HEK293 (cell line): ENCODE data around the gene POLDIP2.

Source experiments
- CTCF ChIA-PET: fragments of 350-600 bp; formaldehyde crosslinking; extraction: SDS; loops from one replicate; lab custom pipeline; 2021; ENCODE audit warnings: antibody characterized with exemption; lab: Yijun Ruan, JAX
- POLR2A ChIA-PET: fragments of 300-600 bp; formaldehyde crosslinking; extraction: SDS; loops from one replicate; lab custom pipeline; 2020; ENCODE audit warnings: antibody characterized with exemption, inconsistent platforms; lab: Yijun Ruan, JAX
- H3K27ac ChIP-seq: fragments of 200-500 bp; sonication (Bioruptor generic); 2 replicates; pipeline ENCODE4 v1.5.1; 2014; ENCODE audit warnings: low read depth, low read length, control low read depth, inconsistent platforms; ENCODE audit errors: extremely low read depth
- H3K36me3 ChIP-seq, 2 experiments: fragments of 200-500 bp in 1 of 2; sonication (Bioruptor generic) in 1 of 2; 1 replicate in 1 of 2; 2 replicates in 1 of 2; pipeline ENCODE4 v1.5.1; 2014 to 2017; ENCODE audit warnings: inconsistent platforms in 2 of 2, low read length in 2 of 2; ENCODE audit not compliant: control insufficient read depth in 2 of 2, insufficient read depth in 1 of 2
- H3K4me1 ChIP-seq: fragments of 200-500 bp; sonication (Bioruptor generic); 2 replicates; pipeline ENCODE4 v1.5.1; 2014; ENCODE audit warnings: mild to moderate bottlenecking, low read length, inconsistent platforms; ENCODE audit not compliant: control insufficient read depth, insufficient read depth
- H3K4me3 ChIP-seq: 2 replicates; pipeline ENCODE4 v1.5.1; 2011; ENCODE audit warnings: low read depth, mild to moderate bottlenecking, control low read depth, low read length, moderate library complexity
- H3K9me3 ChIP-seq: fragments of 200-500 bp; sonication (Bioruptor generic); 2 replicates; pipeline ENCODE4 v1.5.1; 2014; ENCODE audit warnings: low read depth, low read length, inconsistent platforms; ENCODE audit not compliant: control insufficient read depth, insufficient read depth
- BCL11B ChIP-seq: fragments of 450-650 bp; formaldehyde crosslinking; IDR thresholded peaks from 2 replicates; pipeline ENCODE4 v1.5.1; 2016; ENCODE audit warnings: low read depth, missing biosample characterization, missing genetic modification characterization
- FEZF1 ChIP-seq: fragments of 450-650 bp; formaldehyde crosslinking; IDR thresholded peaks from 2 replicates; pipeline ENCODE4 v1.5.1; 2016; ENCODE audit warnings: missing biosample characterization, missing genetic modification characterization
- GLIS2 ChIP-seq: fragments of 450-650 bp; formaldehyde crosslinking; IDR thresholded peaks from 2 replicates; pipeline ENCODE4 v1.5.1; 2016; ENCODE audit warnings: missing biosample characterization, missing genetic modification characterization
- HOXA7 ChIP-seq: sonication (generic); formaldehyde crosslinking; IDR thresholded peaks from 2 replicates; pipeline ENCODE4 v1.8.1; 2022; ENCODE audit warnings: missing genetic modification reagents, borderline replicate concordance
- SCRT2 ChIP-seq: fragments of 450-650 bp; formaldehyde crosslinking; IDR thresholded peaks from 2 replicates; pipeline ENCODE4 v1.5.1; 2016; ENCODE audit warnings: missing biosample characterization, missing genetic modification characterization
- SP3 ChIP-seq: fragments of 450-650 bp; formaldehyde crosslinking; IDR thresholded peaks from 2 replicates; pipeline ENCODE4 v1.5.1; 2016; ENCODE audit warnings: missing biosample characterization, missing genetic modification characterization
- WT1 ChIP-seq: fragments of 450-650 bp; formaldehyde crosslinking; IDR thresholded peaks from 2 replicates; pipeline ENCODE4 v1.5.1; 2016; ENCODE audit warnings: missing biosample characterization, missing genetic modification characterization
- ZFP3 ChIP-seq: fragments of 450-650 bp; formaldehyde crosslinking; IDR thresholded peaks from 2 replicates; pipeline ENCODE4 v1.5.1; 2016; ENCODE audit warnings: low read depth, missing biosample characterization, missing genetic modification characterization
- ZNF121 ChIP-seq: fragments of 450-650 bp; formaldehyde crosslinking; IDR thresholded peaks from 2 replicates; pipeline ENCODE4 v1.5.1; 2016; ENCODE audit warnings: missing biosample characterization, missing genetic modification characterization
- ZNF19 ChIP-seq: fragments of 450-650 bp; formaldehyde crosslinking; IDR thresholded peaks from 2 replicates; pipeline ENCODE4; 2016; ENCODE audit warnings: missing biosample characterization, missing genetic modification characterization, low read depth
- ZNF211 ChIP-seq: fragments of 450-650 bp; formaldehyde crosslinking; IDR thresholded peaks from 2 replicates; pipeline ENCODE4 v1.5.1; 2016; ENCODE audit warnings: low read depth, missing biosample characterization, missing genetic modification characterization
- ZNF223 ChIP-seq: fragments of 450-650 bp; formaldehyde crosslinking; IDR thresholded peaks from 2 replicates; pipeline ENCODE4 v1.5.1; 2016; ENCODE audit warnings: missing biosample characterization, missing genetic modification characterization
- ZNF274 ChIP-seq, 2 experiments: fragments of 200-500 bp in 1 of 2; fragments of 450-650 bp in 1 of 2; sonication (Bioruptor generic) in 1 of 2; formaldehyde crosslinking in 1 of 2; IDR thresholded peaks; 2 replicates each; pipeline versions ENCODE4 v1.5.1 to v1.6.1; 2014 to 2016; ENCODE audit warnings: borderline replicate concordance in 1 of 2, inconsistent platforms in 1 of 2, low read length in 1 of 2, missing biosample characterization in 1 of 2, missing genetic modification characterization in 1 of 2
- ZNF426 ChIP-seq: fragments of 450-650 bp; formaldehyde crosslinking; IDR thresholded peaks from 2 replicates; pipeline ENCODE4 v1.5.1; 2017; ENCODE audit warnings: missing biosample characterization, missing genetic modification characterization, mild to moderate bottlenecking, inconsistent platforms, moderate library complexity
- ZNF48 ChIP-seq: fragments of 450-650 bp; formaldehyde crosslinking; IDR thresholded peaks from 2 replicates; pipeline ENCODE4 v1.5.1; 2016; ENCODE audit warnings: missing biosample characterization, missing genetic modification characterization
- ZNF501 ChIP-seq: fragments of 450-650 bp; formaldehyde crosslinking; IDR thresholded peaks from 2 replicates; pipeline ENCODE4 v1.5.1; 2016; ENCODE audit warnings: missing biosample characterization, missing genetic modification characterization
- ZNF510 ChIP-seq: fragments of 450-650 bp; formaldehyde crosslinking; IDR thresholded peaks from 2 replicates; pipeline ENCODE4 v1.5.1; 2018; ENCODE audit warnings: mild to moderate bottlenecking, missing genetic modification characterization, missing biosample characterization; ENCODE audit not compliant: insufficient replicate concordance
- ZNF544 ChIP-seq: fragments of 450-650 bp; formaldehyde crosslinking; IDR thresholded peaks from 2 replicates; pipeline ENCODE4 v1.5.0; 2017; ENCODE audit warnings: missing biosample characterization, missing genetic modification characterization
- ZNF658 ChIP-seq: fragments of 450-650 bp; formaldehyde crosslinking; IDR thresholded peaks from 2 replicates; pipeline ENCODE4; 2016; ENCODE audit warnings: missing biosample characterization, missing genetic modification characterization
- TF ChIP-seq, protein P1 (sequence below): fragments of 450-650 bp; formaldehyde crosslinking; IDR thresholded peaks from 2 replicates; pipeline ENCODE4 v1.5.1; 2016; ENCODE audit warnings: missing biosample characterization, missing genetic modification characterization
- TF ChIP-seq, protein P2 (sequence below): fragments of 450-650 bp; formaldehyde crosslinking; IDR thresholded peaks from 2 replicates; pipeline ENCODE4 v1.5.1; 2016; ENCODE audit warnings: missing biosample characterization, missing genetic modification characterization
- TF ChIP-seq, protein P3 (sequence below): fragments of 450-650 bp; formaldehyde crosslinking; IDR thresholded peaks from 2 replicates; pipeline ENCODE4 v1.5.1; 2016; ENCODE audit warnings: missing biosample characterization, missing genetic modification characterization
- TF ChIP-seq, protein P4 (sequence below): fragments of 450-650 bp; formaldehyde crosslinking; IDR thresholded peaks from 2 replicates; pipeline ENCODE4 v1.5.1; 2017; ENCODE audit warnings: missing biosample characterization, missing genetic modification characterization
- TF ChIP-seq, protein P5 (sequence below): fragments of 450-650 bp; formaldehyde crosslinking; IDR thresholded peaks from 2 replicates; pipeline ENCODE4 v1.5.1; 2016; ENCODE audit warnings: missing biosample characterization, missing genetic modification characterization
- TF ChIP-seq, protein P6 (sequence below): fragments of 450-650 bp; formaldehyde crosslinking; IDR thresholded peaks from 2 replicates; pipeline ENCODE4 v1.5.1; 2017; ENCODE audit warnings: missing biosample characterization, mild to moderate bottlenecking, missing genetic modification characterization, moderate library complexity

Gene POLDIP2

DNA sequence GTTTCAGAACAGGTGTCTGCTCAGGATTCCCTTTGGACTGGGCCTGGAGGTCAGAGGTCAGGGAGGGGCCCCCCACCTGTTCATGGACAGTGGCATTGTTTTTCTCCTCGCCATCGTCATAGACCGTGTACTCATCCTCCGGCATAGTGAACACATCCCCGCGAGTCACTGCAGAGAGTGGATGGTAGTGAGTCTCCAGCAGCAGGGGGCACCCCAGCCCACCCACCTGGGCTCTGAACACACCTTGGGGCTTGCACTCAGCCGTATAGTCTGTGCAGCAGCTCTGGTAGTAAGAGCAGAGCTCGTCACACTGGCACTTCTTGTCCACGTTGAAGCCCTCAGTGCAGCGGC is 12.3 kb upstream of the POLDIP2 start:
- CTCF ChIA-PET: interaction anchor here (0.5 to 1.5 kb wide), 10 partner anchors 9 to 489 kb away, joined by 3 to 5 read pairs (median 4); no protein-coding TSS in a partner anchor
- H3K4me3 ChIP-seq: no peak overlapping the region
- POLR2A ChIA-PET: interaction anchor here (1.1 to 7.1 kb wide), 4 partner anchors 11 to 34 kb away, joined by 3 to 66 read pairs (median 9); partner anchors contain the start of genes IFT20, POLDIP2 and TNFAIP1
- H3K9me3 ChIP-seq: no peaks in the 10 kb centered on the region
- peaks cover 13% of the 10 kb centered on the region for H3K4me1 ChIP-seq
- H3K27ac ChIP-seq: no peak overlapping the region
- peaks cover 0 to 6% of the 10 kb centered on the region in 2 experiments; a peak in 2 of 3 replicates for H3K36me3 ChIP-seq
- 0 out of 2 replicates have a peak, but pooled peaks have one; percentile 24 for TF ChIP-seq BCL11B (tag by site-specific recombination)
- 0 out of 2 replicates have a peak, but pooled peaks have one; percentile 31 for TF ChIP-seq GLIS2 (tag by site-specific recombination)
- TF ChIP-seq, protein P1, sequence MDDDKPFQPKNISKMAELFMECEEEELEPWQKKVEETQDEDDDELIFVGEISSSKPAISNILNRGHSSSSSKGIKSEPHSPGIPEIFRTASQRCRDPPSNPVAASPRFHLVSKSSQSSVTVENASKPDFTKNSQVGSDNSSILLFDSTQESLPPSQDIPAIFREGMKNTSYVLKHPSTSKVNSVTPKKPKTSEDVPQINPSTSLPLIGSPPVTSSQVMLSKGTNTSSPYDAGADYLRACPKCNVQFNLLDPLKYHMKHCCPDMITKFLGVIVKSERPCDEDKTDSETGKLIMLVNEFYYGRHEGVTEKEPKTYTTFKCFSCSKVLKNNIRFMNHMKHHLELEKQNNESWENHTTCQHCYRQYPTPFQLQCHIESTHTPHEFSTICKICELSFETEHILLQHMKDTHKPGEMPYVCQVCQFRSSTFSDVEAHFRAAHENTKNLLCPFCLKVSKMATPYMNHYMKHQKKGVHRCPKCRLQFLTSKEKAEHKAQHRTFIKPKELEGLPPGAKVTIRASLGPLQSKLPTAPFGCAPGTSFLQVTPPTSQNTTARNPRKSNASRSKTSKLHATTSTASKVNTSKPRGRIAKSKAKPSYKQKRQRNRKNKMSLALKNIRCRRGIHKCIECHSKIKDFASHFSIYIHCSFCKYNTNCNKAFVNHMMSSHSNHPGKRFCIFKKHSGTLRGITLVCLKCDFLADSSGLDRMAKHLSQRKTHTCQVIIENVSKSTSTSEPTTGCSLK (tag by site-specific recombination): no peak
- no peak for TF ChIP-seq ZNF19
- TF ChIP-seq ZNF223 (tag by site-specific recombination): no peak
- TF ChIP-seq, protein P2, sequence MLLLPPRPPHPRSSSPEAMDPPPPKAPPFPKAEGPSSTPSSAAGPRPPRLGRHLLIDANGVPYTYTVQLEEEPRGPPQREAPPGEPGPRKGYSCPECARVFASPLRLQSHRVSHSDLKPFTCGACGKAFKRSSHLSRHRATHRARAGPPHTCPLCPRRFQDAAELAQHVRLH (tag by site-specific recombination): no peak
- 0 out of 2 replicates have a peak, but pooled peaks have one; percentile 21 for TF ChIP-seq SCRT2
- TF ChIP-seq ZNF544 (tag by site-specific recombination): no peak
- TF ChIP-seq, protein P3, sequence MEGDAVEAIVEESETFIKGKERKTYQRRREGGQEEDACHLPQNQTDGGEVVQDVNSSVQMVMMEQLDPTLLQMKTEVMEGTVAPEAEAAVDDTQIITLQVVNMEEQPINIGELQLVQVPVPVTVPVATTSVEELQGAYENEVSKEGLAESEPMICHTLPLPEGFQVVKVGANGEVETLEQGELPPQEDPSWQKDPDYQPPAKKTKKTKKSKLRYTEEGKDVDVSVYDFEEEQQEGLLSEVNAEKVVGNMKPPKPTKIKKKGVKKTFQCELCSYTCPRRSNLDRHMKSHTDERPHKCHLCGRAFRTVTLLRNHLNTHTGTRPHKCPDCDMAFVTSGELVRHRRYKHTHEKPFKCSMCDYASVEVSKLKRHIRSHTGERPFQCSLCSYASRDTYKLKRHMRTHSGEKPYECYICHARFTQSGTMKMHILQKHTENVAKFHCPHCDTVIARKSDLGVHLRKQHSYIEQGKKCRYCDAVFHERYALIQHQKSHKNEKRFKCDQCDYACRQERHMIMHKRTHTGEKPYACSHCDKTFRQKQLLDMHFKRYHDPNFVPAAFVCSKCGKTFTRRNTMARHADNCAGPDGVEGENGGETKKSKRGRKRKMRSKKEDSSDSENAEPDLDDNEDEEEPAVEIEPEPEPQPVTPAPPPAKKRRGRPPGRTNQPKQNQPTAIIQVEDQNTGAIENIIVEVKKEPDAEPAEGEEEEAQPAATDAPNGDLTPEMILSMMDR (tag by site-specific recombination): peak; percentile 25; the same call in 1 of the 2 replicates
- no peak for TF ChIP-seq ZNF48 (tag by site-specific recombination)

DNA sequence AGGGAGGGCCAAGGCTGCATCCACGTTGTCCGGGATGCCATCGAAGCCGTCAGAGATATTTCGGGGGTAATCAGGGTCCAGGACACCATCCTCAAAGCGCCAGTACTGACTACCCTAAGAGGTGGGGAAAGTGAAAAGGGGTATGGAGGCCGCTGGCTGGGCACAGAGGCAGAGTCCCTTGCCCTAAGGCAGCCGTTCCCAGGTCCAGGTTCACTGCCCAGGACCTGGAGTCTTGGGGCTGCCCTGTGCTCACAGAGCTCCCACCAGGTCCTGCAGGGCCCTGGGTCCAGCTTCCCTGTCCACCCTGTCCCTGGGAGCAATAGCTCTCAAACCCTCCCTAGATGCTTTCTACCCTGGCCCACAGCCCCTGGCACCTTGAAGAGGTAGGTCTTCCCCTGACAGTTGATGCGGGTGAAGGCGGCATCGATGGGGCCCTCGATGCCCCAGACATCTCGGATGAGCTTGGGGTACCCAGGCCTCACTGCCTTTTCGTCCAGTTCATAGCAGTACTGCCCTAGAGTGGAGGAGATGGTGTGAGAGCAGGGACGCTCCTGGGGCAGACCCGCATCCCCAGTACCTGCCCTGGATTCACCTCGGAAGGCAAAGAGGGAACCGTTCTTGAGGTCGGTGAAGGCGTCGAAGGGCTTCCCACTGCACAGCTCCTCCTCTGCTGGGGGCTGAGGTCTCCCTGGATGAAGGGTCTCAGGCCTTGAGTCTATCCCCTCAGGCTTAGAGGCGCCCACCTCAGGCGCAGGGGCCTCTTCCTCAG is 11.8 kb upstream of the POLDIP2 start:
- H3K4me3 ChIP-seq: no peak overlapping the region
- no peaks in the 10 kb centered on the region for H3K9me3 ChIP-seq
- peaks cover 0 to 12% of the 10 kb centered on the region in 2 experiments; a peak in 2 of 3 replicates for H3K36me3 ChIP-seq
- H3K4me1 ChIP-seq: peaks cover 13% of the 10 kb centered on the region
- ChIA-PET CTCF (interaction anchor here (0.5 to 1.5 kb wide), 6 partner anchors 10 to 488 kb away, joined by 3 to 5 read pairs (median 4); no protein-coding TSS in a partner anchor), POLR2A (interaction anchor here (0.6 to 7.1 kb wide), 5 partner anchors 11 to 33 kb away, joined by 3 to 66 read pairs (median 5); partner anchors contain the start of genes IFT20, POLDIP2 and TNFAIP1)
- H3K27ac ChIP-seq: no peak overlapping the region
- no peak for TF ChIP-seq ZNF426 (tag by site-specific recombination)
- no peak for TF ChIP-seq WT1 (tag by site-specific recombination)
- TF ChIP-seq FEZF1: no peak
- TF ChIP-seq, protein P4, sequence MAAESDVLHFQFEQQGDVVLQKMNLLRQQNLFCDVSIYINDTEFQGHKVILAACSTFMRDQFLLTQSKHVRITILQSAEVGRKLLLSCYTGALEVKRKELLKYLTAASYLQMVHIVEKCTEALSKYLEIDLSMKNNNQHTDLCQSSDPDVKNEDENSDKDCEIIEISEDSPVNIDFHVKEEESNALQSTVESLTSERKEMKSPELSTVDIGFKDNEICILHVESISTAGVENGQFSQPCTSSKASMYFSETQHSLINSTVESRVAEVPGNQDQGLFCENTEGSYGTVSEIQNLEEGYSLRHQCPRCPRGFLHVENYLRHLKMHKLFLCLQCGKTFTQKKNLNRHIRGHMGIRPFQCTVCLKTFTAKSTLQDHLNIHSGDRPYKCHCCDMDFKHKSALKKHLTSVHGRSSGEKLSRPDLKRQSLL (tag by site-specific recombination): no peak
- no peak for TF ChIP-seq SP3 (tag by site-specific recombination)
- TF ChIP-seq, protein P5, sequence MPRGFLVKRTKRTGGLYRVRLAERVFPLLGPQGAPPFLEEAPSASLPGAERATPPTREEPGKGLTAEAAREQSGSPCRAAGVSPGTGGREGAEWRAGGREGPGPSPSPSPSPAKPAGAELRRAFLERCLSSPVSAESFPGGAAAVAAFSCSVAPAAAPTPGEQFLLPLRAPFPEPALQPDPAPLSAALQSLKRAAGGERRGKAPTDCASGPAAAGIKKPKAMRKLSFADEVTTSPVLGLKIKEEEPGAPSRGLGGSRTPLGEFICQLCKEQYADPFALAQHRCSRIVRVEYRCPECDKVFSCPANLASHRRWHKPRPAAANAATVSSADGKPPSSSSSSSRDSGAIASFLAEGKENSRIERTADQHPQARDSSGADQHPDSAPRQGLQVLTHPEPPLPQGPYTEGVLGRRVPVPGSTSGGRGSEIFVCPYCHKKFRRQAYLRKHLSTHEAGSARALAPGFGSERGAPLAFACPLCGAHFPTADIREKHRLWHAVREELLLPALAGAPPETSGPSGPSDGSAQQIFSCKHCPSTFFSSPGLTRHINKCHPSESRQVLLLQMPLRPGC (tag by site-specific recombination): no peak
- TF ChIP-seq, protein P6, sequence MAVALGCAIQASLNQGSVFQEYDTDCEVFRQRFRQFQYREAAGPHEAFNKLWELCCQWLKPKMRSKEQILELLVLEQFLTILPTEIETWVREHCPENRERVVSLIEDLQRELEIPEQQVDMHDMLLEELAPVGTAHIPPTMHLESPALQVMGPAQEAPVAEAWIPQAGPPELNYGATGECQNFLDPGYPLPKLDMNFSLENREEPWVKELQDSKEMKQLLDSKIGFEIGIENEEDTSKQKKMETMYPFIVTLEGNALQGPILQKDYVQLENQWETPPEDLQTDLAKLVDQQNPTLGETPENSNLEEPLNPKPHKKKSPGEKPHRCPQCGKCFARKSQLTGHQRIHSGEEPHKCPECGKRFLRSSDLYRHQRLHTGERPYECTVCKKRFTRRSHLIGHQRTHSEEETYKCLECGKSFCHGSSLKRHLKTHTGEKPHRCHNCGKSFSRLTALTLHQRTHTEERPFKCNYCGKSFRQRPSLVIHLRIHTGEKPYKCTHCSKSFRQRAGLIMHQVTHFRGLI: no peak
- TF ChIP-seq ZNF510: no peak
- no peak for TF ChIP-seq ZNF121 (tag by site-specific recombination)
- TF ChIP-seq ZNF658 (tag by site-specific recombination): no peak
- no peak for TF ChIP-seq HOXA7 (CRISPR knock-in tag)
- no peak for TF ChIP-seq ZNF211
- TF ChIP-seq ZNF501: no peak
- no peak for TF ChIP-seq ZFP3 (tag by site-specific recombination)
- no peak for TF ChIP-seq ZNF274 (IDR thresholded peaks at IDR 0.05; ENCODE audit: low read length)
- TF ChIP-seq ZNF274 (tag by site-specific recombination; IDR thresholded peaks at IDR 0.05; ENCODE audit: borderline replicate concordance): no peak
